NB4 (cell line): ENCODE measurements around the gene C1orf52.

Experiments used
- MYC ChIP-seq: IDR thresholded peaks from 2 replicates; pipeline ENCODE4 v1.6.1; 2011; ENCODE audit warnings: low read depth, low read length
- POLR2A ChIP-seq: IDR thresholded peaks from 2 replicates; pipeline ENCODE4 v1.6.1; 2011; ENCODE audit warnings: mild to moderate bottlenecking; ENCODE audit not compliant: insufficient read length; ENCODE audit errors: extremely low read depth
- TF ChIP-seq, protein P1 (sequence below): IDR thresholded peaks from one replicate; pipeline ENCODE4 v1.5.1; 2012; ENCODE audit warnings: low read depth, low read length
- TF ChIP-seq, protein P2 (sequence below): IDR thresholded peaks from 2 replicates; pipeline ENCODE4 v1.6.1; 2011; ENCODE audit warnings: low read depth, low read length

DNA sequence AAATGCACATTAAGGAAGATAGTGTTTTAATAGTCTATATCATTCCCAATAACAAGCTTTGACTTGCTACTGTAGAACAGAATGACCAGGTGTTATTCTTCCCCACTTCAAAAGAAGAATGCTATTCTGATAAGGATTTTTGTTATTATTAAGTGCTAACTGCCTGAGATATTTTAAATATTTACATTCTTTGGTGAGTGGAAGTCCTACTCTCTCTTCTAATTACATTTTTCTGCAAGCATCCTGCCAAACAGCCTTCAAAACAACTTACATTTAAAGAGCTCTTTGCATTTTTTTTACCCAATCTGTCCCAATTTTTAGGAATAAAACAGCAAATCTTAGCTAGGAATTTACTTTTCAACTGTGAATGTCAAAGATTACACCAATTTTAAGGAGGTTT lies 35.2 kb downstream of the C1orf52 start:
- TF ChIP-seq, protein P1, sequence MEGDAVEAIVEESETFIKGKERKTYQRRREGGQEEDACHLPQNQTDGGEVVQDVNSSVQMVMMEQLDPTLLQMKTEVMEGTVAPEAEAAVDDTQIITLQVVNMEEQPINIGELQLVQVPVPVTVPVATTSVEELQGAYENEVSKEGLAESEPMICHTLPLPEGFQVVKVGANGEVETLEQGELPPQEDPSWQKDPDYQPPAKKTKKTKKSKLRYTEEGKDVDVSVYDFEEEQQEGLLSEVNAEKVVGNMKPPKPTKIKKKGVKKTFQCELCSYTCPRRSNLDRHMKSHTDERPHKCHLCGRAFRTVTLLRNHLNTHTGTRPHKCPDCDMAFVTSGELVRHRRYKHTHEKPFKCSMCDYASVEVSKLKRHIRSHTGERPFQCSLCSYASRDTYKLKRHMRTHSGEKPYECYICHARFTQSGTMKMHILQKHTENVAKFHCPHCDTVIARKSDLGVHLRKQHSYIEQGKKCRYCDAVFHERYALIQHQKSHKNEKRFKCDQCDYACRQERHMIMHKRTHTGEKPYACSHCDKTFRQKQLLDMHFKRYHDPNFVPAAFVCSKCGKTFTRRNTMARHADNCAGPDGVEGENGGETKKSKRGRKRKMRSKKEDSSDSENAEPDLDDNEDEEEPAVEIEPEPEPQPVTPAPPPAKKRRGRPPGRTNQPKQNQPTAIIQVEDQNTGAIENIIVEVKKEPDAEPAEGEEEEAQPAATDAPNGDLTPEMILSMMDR = no peak
- TF ChIP-seq POLR2A (no peak), MYC (no peak)
- TF ChIP-seq, protein P2, sequence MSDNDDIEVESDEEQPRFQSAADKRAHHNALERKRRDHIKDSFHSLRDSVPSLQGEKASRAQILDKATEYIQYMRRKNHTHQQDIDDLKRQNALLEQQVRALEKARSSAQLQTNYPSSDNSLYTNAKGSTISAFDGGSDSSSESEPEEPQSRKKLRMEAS = no peak
